Peyer's patch (tissue), 4 donors: Measurements from ENCODE around the gene C3orf22.

ENCODE experiments used
- CTCF ChIP-seq, 6 experiments: fragments of 450-650 bp in 4 of 6; fragments of 200-600 bp in 2 of 6; sonication (generic) in 1 of 6; IDR thresholded peaks; one replicate each; pipeline ENCODE4 v1.5.1; 2017 to 2019; ENCODE audit warnings: antibody characterized with exemption in 6 of 6, mild to moderate bottlenecking in 3 of 6, moderate library complexity in 1 of 6
- POLR2A ChIP-seq, 2 donors: fragments of 450-650 bp; IDR thresholded peaks; one replicate each; pipeline ENCODE4 v1.5.1; 2017; ENCODE audit warnings: antibody characterized with exemption in 2 of 2, mild to moderate bottlenecking in 2 of 2, moderate library complexity in 2 of 2

GRCh38 chr3:126524429-126524988, 34.2 kb downstream of the C3orf22 start:
- TF ChIP-seq POLR2A (IDR thresholded peaks at IDR 0.05) (no peak), CTCF (IDR thresholded peaks at IDR 0.05) (no peak)
